ENCODE data around the gene RAB3IL1. TPM values are rescaled to one million over a fixed set of nuclear protein-coding genes. Genes with fewer than 3 reads are reported as not detected.

Gene RAB3IL1
- total and polyA plus RNA-seq, 5 donors, result 9.7 to 18.9 (median 12.5) TPM

GRCh38 chr11:61873588-61874376, 43.6 kb downstream of the RAB3IL1 start:
- DNase-seq, result no peak
- intact Hi-C loops (cut with DNase I), result no loop called here

GRCh38 chr11:61872935-61873565, 44.3 kb downstream of the RAB3IL1 start:
- intact Hi-C loops (cut with DNase I), result no loop called here
- Histone ChIP-seq H3K27ac (ENCODE audit: low read length) (no peak overlapping the region), H3K27me3 (ENCODE audit: control insufficient read depth, insufficient read depth) (no peaks in the 10 kb centered on the region), H3K4me1 (ENCODE audit: control insufficient read depth, insufficient read depth, low read length) (peaks cover 6% of the 10 kb centered on the region), H3K4me3 (ENCODE audit: low read length) (no peak overlapping the region), H3K9me3 (ENCODE audit: control insufficient read depth, low read length) (no peaks in the 10 kb centered on the region)
- WGBS, result 91% methylated on average over 20 of the region's 20 CpGs
- DNase-seq (no peak), ATAC-seq (no peak)

More at GRCh38 chr11:61873588-61874376, 43.6 kb downstream of the RAB3IL1 start:
- Histone ChIP-seq H3K27me3 (ENCODE audit: control insufficient read depth, insufficient read depth) (no peaks in the 10 kb centered on the region), H3K4me1 (ENCODE audit: control insufficient read depth, insufficient read depth, low read length) (peaks cover 6% of the 10 kb centered on the region), H3K4me3 (ENCODE audit: low read length) (no peak overlapping the region), H3K27ac (ENCODE audit: low read length) (peak overlapping the region; percentile 52), H3K9me3 (ENCODE audit: control insufficient read depth, low read length) (no peaks in the 10 kb centered on the region)
- 76% methylated on average over 16 of the region's 16 CpGs for whole genome bisulfite sequencing
- ATAC-seq, result no peak

- Histone ChIP-seq H3K9me3 (ENCODE audit: control insufficient read depth, low read length) (no peaks in the 10 kb centered on the region), H3K4me3 (ENCODE audit: low read length) (no peak overlapping the region), H3K4me1 (ENCODE audit: control insufficient read depth, insufficient read depth, low read length) (peaks cover 6% of the 10 kb centered on the region), H3K27ac (ENCODE audit: low read length) (peak overlapping the region; percentile 39), H3K27me3 (ENCODE audit: control insufficient read depth, insufficient read depth) (no peaks in the 10 kb centered on the region)
- WGBS, result 3% methylated on average over 24 of the region's 24 CpGs
- DNase-seq, result peak; percentile 86 to 93 (median 92)
- peak; percentile 84 to 88 for ATAC-seq
- intact Hi-C loops (cut with DNase I), result no loop called here
These were observed 46.2 kb downstream of the RAB3IL1 start for GRCh38 chr11:61871158-61871597.

GRCh38 chr11:61870541-61871031, 46.8 kb downstream of the RAB3IL1 start:
- H3K27me3 ChIP-seq (ENCODE audit: control insufficient read depth, insufficient read depth), result no peaks in the 10 kb centered on the region
- intact Hi-C loops (cut with DNase I), result no loop called here
- H3K27ac ChIP-seq (ENCODE audit: low read length), result peak overlapping the region; percentile 39
- DNase-seq (peak in 1 of 3 donors; percentile 52), ATAC-seq (peak; percentile 20 to 37)
- 32% methylated on average over 10 of the region's 10 CpGs for WGBS
- peaks cover 6% of the 10 kb centered on the region for H3K4me1 ChIP-seq (ENCODE audit: control insufficient read depth, insufficient read depth, low read length)
- no peaks in the 10 kb centered on the region for H3K9me3 ChIP-seq (ENCODE audit: control insufficient read depth, low read length)
- H3K4me3 ChIP-seq (ENCODE audit: low read length), result no peak overlapping the region

- Histone ChIP-seq H3K9me3 (ENCODE audit: control insufficient read depth, low read length) (no peaks in the 10 kb centered on the region), H3K4me1 (ENCODE audit: control insufficient read depth, insufficient read depth, low read length) (peaks cover 6% of the 10 kb centered on the region), H3K4me3 (ENCODE audit: low read length) (no peak overlapping the region), H3K27me3 (ENCODE audit: control insufficient read depth, insufficient read depth) (no peaks in the 10 kb centered on the region), H3K27ac (ENCODE audit: low read length) (peak overlapping the region; percentile 39)
- ATAC-seq, result peak in 1 of 2 donors; percentile 16
- intact Hi-C loops (cut with DNase I), result loop anchor here in 1 of 4 donors (10.0 kb wide), 1 partner anchor 55 kb away; the partner anchor contains the start of gene FADS1
- DNase-seq, result peak in 2 of 3 donors; percentile 58 to 69
- WGBS, result 54% methylated on average over 21 of the region's 21 CpGs
These were observed 47.5 kb downstream of the RAB3IL1 start for GRCh38 chr11:61869708-61870451.

- H3K27ac ChIP-seq (ENCODE audit: low read length), result no peak overlapping the region
- no peak for DNase-seq
- ATAC-seq, result no peak
- H3K4me1 ChIP-seq (ENCODE audit: control insufficient read depth, insufficient read depth, low read length), result peaks cover 6% of the 10 kb centered on the region
- no peak overlapping the region for H3K4me3 ChIP-seq (ENCODE audit: low read length)
- no peaks in the 10 kb centered on the region for H3K9me3 ChIP-seq (ENCODE audit: control insufficient read depth, low read length)
- WGBS, result 67% methylated on average over 4 of the region's 4 CpGs
- no peaks in the 10 kb centered on the region for H3K27me3 ChIP-seq (ENCODE audit: control insufficient read depth, insufficient read depth)
- intact Hi-C loops (cut with DNase I), result loop anchor here in 1 of 4 donors (10.0 kb wide), 1 partner anchor 55 kb away; the partner anchor contains the start of gene FADS1
These were observed 48.0 kb downstream of the RAB3IL1 start for GRCh38 chr11:61869429-61869707.

- H3K9me3 ChIP-seq (ENCODE audit: control insufficient read depth, low read length), result no peaks in the 10 kb centered on the region
- H3K4me3 ChIP-seq (ENCODE audit: low read length), result no peak overlapping the region
- intact Hi-C loops (cut with DNase I), result loop anchor here in 1 of 4 donors (10.0 kb wide), 1 partner anchor 54 kb away; the partner anchor contains the start of gene FADS1
- WGBS, result 81% methylated on average over 14 of the region's 14 CpGs
- H3K27ac ChIP-seq (ENCODE audit: low read length), result no peak overlapping the region
- H3K4me1 ChIP-seq (ENCODE audit: control insufficient read depth, insufficient read depth, low read length), result peaks cover 6% of the 10 kb centered on the region
- DNase-seq, result peak in 2 of 3 donors; percentile 59 to 63
- ATAC-seq, result no peak
- no peaks in the 10 kb centered on the region for H3K27me3 ChIP-seq (ENCODE audit: control insufficient read depth, insufficient read depth)
These were observed 48.6 kb downstream of the RAB3IL1 start for GRCh38 chr11:61868571-61869428.

- DNase-seq (peak in 1 of 3 donors; percentile 40), ATAC-seq (no peak)
- Histone ChIP-seq H3K9me3 (ENCODE audit: control insufficient read depth, low read length) (no peaks in the 10 kb centered on the region), H3K27ac (ENCODE audit: low read length) (no peak overlapping the region), H3K27me3 (ENCODE audit: control insufficient read depth, insufficient read depth) (no peaks in the 10 kb centered on the region), H3K4me3 (ENCODE audit: low read length) (no peak overlapping the region), H3K4me1 (ENCODE audit: control insufficient read depth, insufficient read depth, low read length) (peaks cover 6% of the 10 kb centered on the region)
- intact Hi-C loops (cut with DNase I), result loop anchor here in 1 of 4 donors (10.0 kb wide), 1 partner anchor 52 kb away; the partner anchor contains the start of gene FADS1
- WGBS, result 95% methylated on average over 6 of the region's 6 CpGs
These were observed 50.4 kb downstream of the RAB3IL1 start for GRCh38 chr11:61866958-61867343.

- H3K4me1 ChIP-seq (ENCODE audit: control insufficient read depth, insufficient read depth, low read length), result peaks cover 7% of the 10 kb centered on the region
- intact Hi-C loops (cut with DNase I), result loop anchor here in 1 of 4 donors (10.0 kb wide), 1 partner anchor 52 kb away; the partner anchor contains the start of gene FADS1
- H3K9me3 ChIP-seq (ENCODE audit: control insufficient read depth, low read length), result no peaks in the 10 kb centered on the region
- ATAC-seq, result no peak
- no peak overlapping the region for H3K4me3 ChIP-seq (ENCODE audit: low read length)
- H3K27ac ChIP-seq (ENCODE audit: low read length), result no peak overlapping the region
- WGBS, result 77% methylated on average over 18 of the region's 18 CpGs
- DNase-seq, result peak in 1 of 3 donors; percentile 50
- H3K27me3 ChIP-seq (ENCODE audit: control insufficient read depth, insufficient read depth), result no peaks in the 10 kb centered on the region
These were observed 51.0 kb downstream of the RAB3IL1 start for GRCh38 chr11:61866231-61866957.
